RWPE1 (cell line): ENCODE data around the gene DDX5.

Experiments
- CTCF ChIA-PET: fragments of 350-600 bp; sonication (Branson Sonifier 250); formaldehyde crosslinking; extraction: SDS; loops from one replicate; lab custom pipeline; 2021; lab: Yijun Ruan, JAX
- POLR2A ChIA-PET: fragments of 400-600 bp; formaldehyde crosslinking; extraction: SDS; loops from one replicate; lab custom pipeline; 2020; ENCODE audit warnings: antibody characterized with exemption; ENCODE audit not compliant: low non-redundant PET; lab: Yijun Ruan, JAX
- DNase-seq: peaks from one replicate; pipeline ENCODE4 v3.0.0; 2012; ENCODE audit warnings: low spot score
- H3K27ac ChIP-seq: fragments of 450-650 bp; 2 replicates; pipeline ENCODE4 v1.5.1; 2017
- TF ChIP-seq, protein P1 (sequence below): fragments of 450-650 bp; conservative IDR thresholded peaks from 2 replicates; pipeline ENCODE4 v1.5.1; 2017; ENCODE audit warnings: low read depth, mild to moderate bottlenecking

The DDX5 gene

GRCh38 chr17:64492481-64493109, 13.5 kb downstream of the DDX5 start:
- POLR2A ChIA-PET: no interaction called here
- CTCF ChIA-PET: interaction anchor here (0.7 to 1.0 kb wide), 3 partner anchors 11 to 102 kb away, joined by 3 read pairs; no protein-coding TSS in a partner anchor
- DNase-seq: no peak
- no peak overlapping the region for H3K27ac ChIP-seq
- TF ChIP-seq, protein P1, sequence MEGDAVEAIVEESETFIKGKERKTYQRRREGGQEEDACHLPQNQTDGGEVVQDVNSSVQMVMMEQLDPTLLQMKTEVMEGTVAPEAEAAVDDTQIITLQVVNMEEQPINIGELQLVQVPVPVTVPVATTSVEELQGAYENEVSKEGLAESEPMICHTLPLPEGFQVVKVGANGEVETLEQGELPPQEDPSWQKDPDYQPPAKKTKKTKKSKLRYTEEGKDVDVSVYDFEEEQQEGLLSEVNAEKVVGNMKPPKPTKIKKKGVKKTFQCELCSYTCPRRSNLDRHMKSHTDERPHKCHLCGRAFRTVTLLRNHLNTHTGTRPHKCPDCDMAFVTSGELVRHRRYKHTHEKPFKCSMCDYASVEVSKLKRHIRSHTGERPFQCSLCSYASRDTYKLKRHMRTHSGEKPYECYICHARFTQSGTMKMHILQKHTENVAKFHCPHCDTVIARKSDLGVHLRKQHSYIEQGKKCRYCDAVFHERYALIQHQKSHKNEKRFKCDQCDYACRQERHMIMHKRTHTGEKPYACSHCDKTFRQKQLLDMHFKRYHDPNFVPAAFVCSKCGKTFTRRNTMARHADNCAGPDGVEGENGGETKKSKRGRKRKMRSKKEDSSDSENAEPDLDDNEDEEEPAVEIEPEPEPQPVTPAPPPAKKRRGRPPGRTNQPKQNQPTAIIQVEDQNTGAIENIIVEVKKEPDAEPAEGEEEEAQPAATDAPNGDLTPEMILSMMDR: peak; percentile 61

DNA sequence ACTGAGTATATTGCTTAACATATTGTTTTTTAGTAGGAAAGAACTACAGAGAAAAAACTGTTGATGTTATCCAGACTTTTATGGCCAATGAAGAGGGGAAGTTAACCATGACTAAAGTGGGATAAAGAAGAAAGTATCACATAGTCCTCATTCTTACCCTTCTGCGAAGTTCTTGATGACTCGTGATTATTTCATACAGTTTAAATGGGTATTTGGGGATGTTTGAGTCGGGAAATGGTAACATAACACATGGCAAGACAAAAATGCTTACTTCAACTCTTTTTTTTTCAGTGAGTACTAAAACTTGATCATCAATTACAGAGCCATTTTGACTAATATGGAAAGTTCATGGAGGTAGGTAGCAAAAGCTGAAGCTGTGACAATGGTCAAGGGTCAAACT, 14.1 kb downstream of the DDX5 start:
- TF ChIP-seq, protein P1: no peak
- no peak for DNase-seq
- no peak overlapping the region for H3K27ac ChIP-seq
- POLR2A ChIA-PET: no interaction called here
- CTCF ChIA-PET: interaction anchor here (0.7 to 3.7 kb wide), 2 partner anchors 15 to 72 kb away, joined by 3 to 14 read pairs; no protein-coding TSS in a partner anchor

DNA sequence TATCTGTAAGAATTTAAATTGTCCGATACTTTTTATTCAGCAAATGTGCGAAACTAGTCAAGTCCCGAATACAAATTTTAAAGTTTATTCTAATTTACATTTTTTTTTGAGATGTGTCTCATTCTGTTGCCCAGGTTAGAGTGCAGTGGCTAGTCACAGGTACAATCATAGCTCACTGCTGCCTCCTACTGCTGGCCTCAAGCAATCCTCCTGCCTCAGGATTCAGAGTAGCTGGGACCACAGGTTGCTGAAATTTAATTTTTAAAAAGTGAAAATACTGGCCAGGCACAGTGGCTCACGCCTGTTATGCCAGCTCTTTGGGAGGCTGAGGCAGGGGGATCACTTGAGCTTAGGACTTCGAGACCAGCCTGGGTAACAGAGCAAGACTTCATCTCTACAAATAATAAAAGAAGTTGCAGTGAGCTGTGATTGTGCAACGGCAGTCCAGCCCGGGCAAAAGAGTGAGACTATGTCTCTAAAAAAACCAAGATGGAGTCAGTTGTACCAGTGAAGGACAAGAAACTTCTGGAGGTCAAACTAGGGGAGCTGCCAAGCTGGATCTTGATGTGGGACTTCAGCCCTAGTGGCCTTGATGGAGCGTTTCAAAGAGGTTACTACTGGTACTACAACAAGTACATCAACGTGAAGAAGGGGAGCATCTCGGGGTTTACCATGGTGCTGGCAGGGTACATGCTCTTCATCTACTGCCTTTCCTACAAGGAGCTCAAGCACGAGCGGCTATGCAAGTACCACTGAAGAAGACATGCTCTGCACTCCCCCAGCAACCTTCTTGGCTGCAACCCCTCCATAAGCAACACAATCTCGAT, 14.8 kb downstream of the DDX5 start:
- TF ChIP-seq, protein P1: peak; percentile 45
- CTCF ChIA-PET: interaction anchor here (0.6 to 3.7 kb wide), 4 partner anchors 11 to 190 kb away, joined by 3 to 14 read pairs (median 4); no protein-coding TSS in a partner anchor
- POLR2A ChIA-PET: no interaction called here
- H3K27ac ChIP-seq: no peak overlapping the region
- no peak for DNase-seq

DNA sequence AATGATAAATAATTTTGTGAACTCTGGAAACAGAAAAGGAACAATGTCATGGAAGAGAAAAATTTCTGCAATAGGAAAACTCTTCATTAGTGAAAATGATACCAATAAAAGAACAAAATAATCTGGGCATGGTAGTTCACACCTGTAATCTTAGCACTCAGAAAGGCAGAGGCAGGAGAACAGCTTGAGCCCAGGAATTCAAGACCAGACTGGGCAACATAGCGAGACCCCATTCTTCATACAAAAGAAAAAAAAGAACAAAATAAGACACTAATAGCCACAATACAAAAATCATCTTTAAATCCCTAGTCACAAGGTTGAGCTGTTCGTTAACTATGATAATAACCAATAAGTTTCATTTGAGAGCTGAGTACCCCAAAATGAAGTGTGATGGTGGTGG, 17.8 kb downstream of the DDX5 start:
- no peak overlapping the region for H3K27ac ChIP-seq
- DNase-seq: no peak
- POLR2A ChIA-PET: no interaction called here
- TF ChIP-seq, protein P1: no peak
- CTCF ChIA-PET: interaction anchor here (3.7 kb wide), 1 partner anchor 69 kb away, joined by 14 read pairs; no protein-coding TSS in a partner anchor

- CTCF ChIA-PET: no interaction called here
- TF ChIP-seq, protein P1: no peak
- no peak overlapping the region for H3K27ac ChIP-seq
- POLR2A ChIA-PET: no interaction called here
- DNase-seq: no peak
Observed at GRCh38 chr17:64484380-64484779, 21.7 kb downstream of the DDX5 start.

DNA sequence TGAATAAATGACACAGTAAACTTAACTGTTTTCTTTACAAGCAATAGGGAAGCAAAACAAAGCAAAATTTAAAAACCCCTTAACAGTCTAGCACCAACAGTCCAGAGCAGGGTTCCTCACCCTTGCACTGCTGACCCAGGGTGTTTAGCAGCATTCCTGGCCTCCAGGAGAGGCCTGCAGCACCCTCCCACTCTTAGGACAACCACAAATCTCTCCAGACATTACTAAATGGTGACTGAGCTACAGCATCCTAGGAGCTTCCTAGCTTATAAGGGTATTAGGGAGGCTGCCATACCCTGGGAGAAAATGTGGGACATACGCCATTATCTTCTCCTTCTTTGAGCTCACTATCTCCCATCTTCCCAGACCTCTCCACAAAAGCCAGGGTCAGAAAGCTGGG, 25.1 kb downstream of the DDX5 start:
- POLR2A ChIA-PET: no interaction called here
- DNase-seq: no peak
- no peak overlapping the region for H3K27ac ChIP-seq
- CTCF ChIA-PET: no interaction called here
- TF ChIP-seq, protein P1: no peak
